Activated CD4-positive, alpha-beta T cell treated with anti-CD3 and anti-CD28 coated beads for 48 hours (primary cell): ENCODE results near the gene CCDC169.

Source experiments
- DNase-seq: peaks from one replicate; pipeline ENCODE4 v3.0.0-alpha.2; 2020

The CCDC169 gene

DNA sequence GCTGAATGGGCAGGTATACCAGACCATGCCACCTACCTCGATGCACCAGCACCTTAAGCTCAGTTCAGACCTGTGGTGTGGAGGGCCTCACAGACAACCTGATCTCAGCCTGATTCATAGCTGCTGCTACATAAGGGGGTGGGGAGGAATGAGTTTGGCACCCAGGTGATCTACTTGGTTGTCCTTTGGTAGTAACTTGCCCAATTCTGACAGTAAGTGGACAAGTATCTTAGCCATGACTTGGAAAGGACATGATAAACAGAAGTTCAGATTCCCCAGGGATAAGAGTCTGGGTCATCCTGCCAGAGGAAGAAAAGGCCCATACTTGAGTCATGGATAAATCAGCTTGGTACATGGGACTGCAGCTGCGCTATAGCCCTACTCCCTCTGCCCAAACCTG lies 54.9 kb downstream of the CCDC169 start:
- DNase-seq: no peak

GRCh38 chr13:36231236-36231635 lies 66.4 kb downstream of the CCDC169 start:
- DNase-seq: no peak

DNA sequence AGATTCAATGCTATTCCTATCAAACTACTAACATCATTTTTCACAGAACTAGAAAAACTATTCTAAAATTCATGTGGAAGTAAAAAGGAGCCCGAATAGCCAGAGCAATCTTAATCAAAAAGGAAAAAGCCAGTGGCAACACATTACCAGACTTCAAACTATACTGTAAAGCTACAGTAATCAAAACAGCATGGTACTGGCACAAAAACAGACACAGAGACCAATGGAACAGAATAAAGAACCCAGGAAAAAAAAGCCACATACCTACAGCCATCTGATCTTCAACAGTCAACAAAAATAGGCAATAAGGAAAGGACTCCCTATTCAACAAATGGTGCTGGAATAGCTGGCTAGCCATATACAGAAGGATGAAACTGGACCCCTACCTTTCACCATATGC lies 72.9 kb downstream of the CCDC169 start:
- no peak for DNase-seq

DNA sequence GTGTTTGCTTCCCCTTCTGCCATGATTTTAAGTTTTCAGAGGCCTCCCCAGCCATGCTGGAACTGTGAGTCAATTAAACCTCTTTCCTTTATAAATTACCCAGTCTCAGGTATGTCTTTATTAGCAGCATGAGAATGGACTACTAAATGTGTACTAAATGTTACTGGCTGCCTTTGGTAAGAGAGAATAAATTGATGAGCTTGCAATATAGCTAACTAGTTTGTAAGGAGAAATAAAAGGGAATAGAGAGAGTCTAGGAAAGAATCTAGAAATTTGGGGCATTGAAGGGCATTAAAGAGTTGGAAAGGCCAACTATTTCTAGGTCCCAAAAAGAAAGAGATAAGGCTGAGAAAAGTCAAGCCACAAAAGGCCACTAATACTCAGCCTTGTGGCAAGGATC lies 77.7 kb downstream of the CCDC169 start:
- no peak for DNase-seq

DNA sequence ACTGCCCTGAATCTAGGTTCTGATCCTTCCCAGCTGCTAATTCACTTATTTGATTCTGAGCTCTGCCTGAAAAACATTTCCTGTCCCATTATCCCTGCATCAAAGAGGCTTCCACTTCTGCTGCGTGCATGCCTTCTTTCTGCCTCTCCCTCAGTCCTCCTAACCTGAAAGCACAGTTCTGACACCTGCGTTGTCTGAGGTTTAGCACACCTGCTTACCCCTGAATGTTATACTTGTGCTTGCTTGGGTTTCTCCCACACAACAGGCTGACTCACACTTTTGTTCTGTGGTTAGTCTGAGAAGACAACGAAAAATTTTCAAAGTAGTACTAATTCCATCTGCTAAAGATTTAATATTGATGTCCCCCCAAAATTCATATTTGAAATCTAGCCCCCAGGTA lies 80.2 kb downstream of the CCDC169 start:
- no peak for DNase-seq

DNA sequence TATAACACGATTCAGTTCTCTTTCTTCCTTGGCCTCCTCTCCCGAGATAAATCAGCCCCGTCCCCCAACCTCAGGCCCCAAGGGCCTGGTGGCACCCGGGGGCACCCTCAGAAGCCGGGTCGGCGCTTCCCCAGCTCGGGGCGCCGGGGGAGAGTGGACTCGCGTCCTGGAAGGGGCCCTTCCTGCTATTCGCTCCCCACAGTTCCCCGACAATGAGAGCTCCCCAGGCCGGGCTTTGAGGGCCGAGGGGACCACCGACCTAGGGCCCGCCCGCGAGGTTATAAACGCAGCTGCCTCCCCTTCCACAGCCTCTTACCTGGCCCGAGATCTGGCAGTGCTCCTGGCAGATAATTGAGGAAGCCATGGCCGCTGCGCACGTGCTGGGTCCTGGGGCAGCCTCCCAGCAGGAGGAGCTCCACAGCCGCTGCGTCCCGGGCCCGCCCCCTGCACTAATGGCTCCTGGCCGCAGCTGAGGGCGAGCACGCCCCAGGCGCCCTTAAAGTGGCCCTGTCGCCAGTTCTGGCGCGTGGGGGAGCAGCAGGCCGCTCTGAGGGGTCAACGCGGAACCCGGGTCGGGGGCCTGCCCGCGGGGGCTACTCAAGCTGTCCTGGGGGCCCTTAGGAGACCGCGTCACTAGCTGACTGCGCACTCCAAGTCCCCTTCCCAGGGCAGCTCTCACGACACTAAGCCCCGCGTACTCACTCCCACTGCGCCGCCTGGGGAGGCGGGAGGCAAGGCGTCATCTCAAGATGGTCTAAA lies 83.3 kb downstream of the CCDC169 start, which contains the start of gene SOHLH2:
Gene SOHLH2, minus strand, starts transcription at position 394 of the 759 bp plus-strand sequence. Its CDS starts 30 bp downstream, at position 364.
- DNase-seq: no peak

DNA sequence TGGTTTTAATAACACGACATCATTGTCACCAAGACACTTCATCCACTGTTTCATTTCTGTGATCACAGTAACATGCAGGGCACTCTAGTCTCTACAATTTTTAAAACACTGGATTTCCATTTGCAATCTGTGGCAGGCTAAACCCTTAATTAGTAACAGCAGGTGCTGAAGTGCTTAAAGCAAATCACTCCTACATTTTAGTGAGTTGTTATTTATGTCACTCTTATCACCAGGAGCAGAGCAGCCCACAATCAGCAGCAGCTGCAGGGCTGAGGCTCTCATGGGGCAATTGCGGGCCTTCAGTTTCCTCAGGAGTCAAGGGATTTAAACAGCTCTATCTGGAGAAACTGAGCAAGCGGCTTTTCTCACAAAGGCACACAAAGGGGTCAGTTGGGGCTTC lies 84.8 kb downstream of the CCDC169 start:
- no peak for DNase-seq

DNA sequence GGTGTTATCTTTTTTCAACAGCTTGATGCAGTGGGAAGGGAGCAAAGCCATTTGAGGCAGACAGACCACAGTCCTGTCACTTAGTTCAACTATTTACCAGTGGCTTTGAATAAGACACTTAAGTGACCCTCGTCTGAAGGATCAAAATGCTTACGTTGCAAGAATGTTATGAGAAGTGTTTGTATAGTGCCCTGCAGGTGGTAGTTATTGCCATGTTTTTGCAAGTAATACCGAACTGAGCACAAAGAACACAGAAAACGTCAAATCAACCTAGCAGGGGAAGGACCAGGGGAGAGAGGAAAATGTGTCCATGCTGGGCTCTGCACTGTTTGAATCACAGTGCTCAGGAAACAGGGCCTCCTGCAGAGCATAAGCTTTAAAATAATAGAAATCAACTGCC lies 86.0 kb downstream of the CCDC169 start:
- DNase-seq: no peak

GRCh38 chr13:36210738-36211137 lies 86.9 kb downstream of the CCDC169 start:
- DNase-seq: no peak

GRCh38 chr13:36207672-36208071 lies 89.9 kb downstream of the CCDC169 start:
- no peak for DNase-seq

- no peak for DNase-seq
Measured at GRCh38 chr13:36193151-36193855, 104.3 kb downstream of the CCDC169 start.

DNA sequence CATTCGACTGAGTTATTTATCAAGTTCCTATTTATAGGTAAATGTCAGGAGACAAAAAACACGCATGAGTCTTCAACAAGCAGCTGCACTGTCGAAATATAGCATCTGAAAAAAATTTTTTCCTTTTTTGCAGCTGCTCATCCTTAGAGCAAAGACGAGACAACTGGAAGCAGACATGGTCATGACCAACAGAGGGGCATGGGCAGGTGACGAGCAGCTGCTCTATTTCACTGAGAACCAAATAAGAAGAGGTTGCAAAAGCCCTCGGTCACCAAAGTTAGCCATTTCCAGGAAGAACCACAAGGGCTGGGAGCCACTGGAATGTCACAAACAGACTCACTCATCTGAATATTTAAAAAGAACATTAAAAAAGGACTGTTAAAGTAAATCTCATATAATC lies 105.4 kb downstream of the CCDC169 start:
- no peak for DNase-seq

DNA sequence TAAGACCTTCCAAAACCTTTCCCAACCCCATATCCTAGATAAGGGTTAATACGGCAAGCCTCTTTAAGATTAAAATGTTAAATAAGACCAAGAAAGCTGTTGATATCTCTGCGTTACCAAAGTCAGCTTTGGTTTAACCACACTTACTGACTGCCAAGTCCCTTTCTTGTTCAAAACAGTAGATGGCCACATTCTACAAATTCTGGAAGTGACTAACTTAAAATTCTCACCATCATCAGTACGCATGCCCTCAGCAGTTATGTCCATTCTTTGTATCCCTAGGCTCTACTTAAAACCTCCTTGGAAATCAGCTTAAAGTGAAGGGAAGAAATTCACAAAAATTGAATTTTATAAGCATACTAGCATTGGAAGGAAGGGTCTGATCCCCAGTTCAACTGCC lies 106.8 kb downstream of the CCDC169 start:
- no peak for DNase-seq

GRCh38 chr13:36188441-36188840 lies 109.2 kb downstream of the CCDC169 start:
- DNase-seq: no peak

GRCh38 chr13:36183901-36184300 lies 113.7 kb downstream of the CCDC169 start:
- no peak for DNase-seq
